ENCODE measurements around the gene GJA3.
A peak's percentile ranks its signal among the peaks of the same experiment; 100 is the strongest.

Gene GJA3

DNA sequence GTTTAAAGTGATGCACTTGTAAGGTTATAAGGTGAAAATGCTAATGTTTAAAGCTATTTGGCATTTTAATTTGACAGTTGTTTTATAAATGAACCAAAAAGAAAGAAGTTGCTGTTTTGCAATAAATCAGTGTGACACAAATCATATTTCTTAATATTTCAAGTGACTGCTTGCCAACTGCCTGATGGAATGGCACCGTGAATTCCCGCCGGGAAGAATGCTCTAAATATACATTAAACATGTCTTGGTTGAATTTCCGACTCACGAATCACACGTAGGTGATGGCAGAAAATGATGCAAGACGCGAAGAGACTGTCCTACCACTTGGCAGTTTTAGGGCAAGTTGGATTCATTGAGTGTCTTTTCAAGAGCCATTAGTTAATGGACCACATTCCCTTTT, 34.9 kb upstream of the GJA3 start:
- Histone ChIP-seq H3K79me2 (ENCODE audit: insufficient read depth, low read length) (no peaks in the 10 kb centered on the region), H3K9ac (ENCODE audit: low read length) (no peak overlapping the region), H3K4me1 (ENCODE audit: insufficient read depth, low read length, severe bottlenecking) (no peaks in the 10 kb centered on the region), H4K20me1 (ENCODE audit: insufficient read depth, low read length) (no peaks in the 10 kb centered on the region), H3K9me3 (ENCODE audit: low read length) (no peaks in the 10 kb centered on the region), H3K4me3 (ENCODE audit: low read depth, low read length, poor library complexity, severe bottlenecking) (no peak overlapping the region), H3K27ac (ENCODE audit: low read depth, low read length, poor library complexity, severe bottlenecking) (no peak overlapping the region), H3K4me2 (ENCODE audit: low read length) (no peak overlapping the region), H3F3A (ENCODE audit: insufficient read depth, low read length) (no peaks in the 10 kb centered on the region), H2AFZ (ENCODE audit: low read length) (no peak overlapping the region), H3K27me3 (ENCODE audit: insufficient read depth, low read length) (0 out of 2 replicates have a peak, but pooled peaks cover 6% of the 10 kb centered on the region), H3K36me3 (ENCODE audit: insufficient read depth, low read length) (no peaks in the 10 kb centered on the region), H3K9me2 (ENCODE audit: low read depth, low read length) (no peaks in the 10 kb centered on the region)
- TF ChIP-seq EZH2 (IDR thresholded peaks at IDR 0.05; ENCODE audit: borderline replicate concordance, low read length) = no peak
- TF ChIP-seq, protein P1, sequence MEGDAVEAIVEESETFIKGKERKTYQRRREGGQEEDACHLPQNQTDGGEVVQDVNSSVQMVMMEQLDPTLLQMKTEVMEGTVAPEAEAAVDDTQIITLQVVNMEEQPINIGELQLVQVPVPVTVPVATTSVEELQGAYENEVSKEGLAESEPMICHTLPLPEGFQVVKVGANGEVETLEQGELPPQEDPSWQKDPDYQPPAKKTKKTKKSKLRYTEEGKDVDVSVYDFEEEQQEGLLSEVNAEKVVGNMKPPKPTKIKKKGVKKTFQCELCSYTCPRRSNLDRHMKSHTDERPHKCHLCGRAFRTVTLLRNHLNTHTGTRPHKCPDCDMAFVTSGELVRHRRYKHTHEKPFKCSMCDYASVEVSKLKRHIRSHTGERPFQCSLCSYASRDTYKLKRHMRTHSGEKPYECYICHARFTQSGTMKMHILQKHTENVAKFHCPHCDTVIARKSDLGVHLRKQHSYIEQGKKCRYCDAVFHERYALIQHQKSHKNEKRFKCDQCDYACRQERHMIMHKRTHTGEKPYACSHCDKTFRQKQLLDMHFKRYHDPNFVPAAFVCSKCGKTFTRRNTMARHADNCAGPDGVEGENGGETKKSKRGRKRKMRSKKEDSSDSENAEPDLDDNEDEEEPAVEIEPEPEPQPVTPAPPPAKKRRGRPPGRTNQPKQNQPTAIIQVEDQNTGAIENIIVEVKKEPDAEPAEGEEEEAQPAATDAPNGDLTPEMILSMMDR (IDR thresholded peaks at IDR 0.05; ENCODE audit: low read length) = no peak

DNA sequence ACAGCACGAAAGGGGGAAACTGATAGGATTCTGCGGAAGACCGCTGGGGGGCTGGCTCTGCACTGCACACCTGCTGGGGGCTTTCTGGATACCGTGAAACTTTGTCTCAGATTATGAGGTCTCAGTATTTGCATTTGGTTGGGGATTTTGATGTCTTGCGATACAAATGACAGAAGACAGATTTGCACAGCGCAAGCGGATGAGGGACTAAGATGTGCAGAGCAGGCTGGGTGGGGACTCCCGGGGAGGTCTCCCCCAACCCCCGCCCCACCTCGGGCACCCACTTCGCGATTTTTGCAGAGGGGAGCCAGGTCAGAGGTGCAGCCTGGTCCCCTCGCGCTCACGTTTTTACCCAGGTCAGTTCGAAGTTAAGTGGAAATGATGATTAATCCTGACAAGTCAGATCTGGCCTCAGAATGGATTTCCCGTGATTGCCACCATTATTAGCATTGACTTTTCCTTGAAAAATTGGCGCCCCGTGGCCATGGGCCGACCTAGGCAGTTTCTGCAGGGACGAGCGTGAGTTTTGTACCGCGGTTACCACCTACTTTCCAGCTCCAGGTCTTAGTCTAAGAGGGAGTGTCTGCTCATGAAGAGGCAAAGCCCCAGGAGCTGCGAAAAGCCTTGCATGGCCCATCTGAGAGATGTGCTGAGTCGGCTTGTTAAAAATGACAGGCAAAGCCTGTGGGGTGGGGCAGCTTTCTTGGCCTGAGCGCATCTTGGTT, 33.2 kb upstream of the GJA3 start:
- no peak overlapping the region for H3K4me3 ChIP-seq (ENCODE audit: low read depth, low read length, poor library complexity, severe bottlenecking)
- no peaks in the 10 kb centered on the region for H3K9me3 ChIP-seq (ENCODE audit: low read length)
- TF ChIP-seq, protein P1 (IDR thresholded peaks at IDR 0.05; ENCODE audit: low read length) = no peak
- TF ChIP-seq EZH2 (IDR thresholded peaks at IDR 0.05; ENCODE audit: borderline replicate concordance, low read length) = no peak
- no peaks in the 10 kb centered on the region for H3K4me1 ChIP-seq (ENCODE audit: insufficient read depth, low read length, severe bottlenecking)
- H3K36me3 ChIP-seq (ENCODE audit: insufficient read depth, low read length) = no peaks in the 10 kb centered on the region
- no peak overlapping the region for H2AFZ ChIP-seq (ENCODE audit: low read length)
- H4K20me1 ChIP-seq (ENCODE audit: insufficient read depth, low read length) = no peaks in the 10 kb centered on the region
- H3F3A ChIP-seq (ENCODE audit: insufficient read depth, low read length) = no peaks in the 10 kb centered on the region
- 0 out of 2 replicates have a peak, but pooled peaks cover 6% of the 10 kb centered on the region for H3K27me3 ChIP-seq (ENCODE audit: insufficient read depth, low read length)
- H3K9me2 ChIP-seq (ENCODE audit: low read depth, low read length) = no peaks in the 10 kb centered on the region
- no peaks in the 10 kb centered on the region for H3K79me2 ChIP-seq (ENCODE audit: insufficient read depth, low read length)
- no peak overlapping the region for H3K9ac ChIP-seq (ENCODE audit: low read length)
- H3K4me2 ChIP-seq (ENCODE audit: low read length) = no peak overlapping the region; the same call in 1 of the 2 replicates
- H3K27ac ChIP-seq (ENCODE audit: low read depth, low read length, poor library complexity, severe bottlenecking) = no peak overlapping the region

DNA sequence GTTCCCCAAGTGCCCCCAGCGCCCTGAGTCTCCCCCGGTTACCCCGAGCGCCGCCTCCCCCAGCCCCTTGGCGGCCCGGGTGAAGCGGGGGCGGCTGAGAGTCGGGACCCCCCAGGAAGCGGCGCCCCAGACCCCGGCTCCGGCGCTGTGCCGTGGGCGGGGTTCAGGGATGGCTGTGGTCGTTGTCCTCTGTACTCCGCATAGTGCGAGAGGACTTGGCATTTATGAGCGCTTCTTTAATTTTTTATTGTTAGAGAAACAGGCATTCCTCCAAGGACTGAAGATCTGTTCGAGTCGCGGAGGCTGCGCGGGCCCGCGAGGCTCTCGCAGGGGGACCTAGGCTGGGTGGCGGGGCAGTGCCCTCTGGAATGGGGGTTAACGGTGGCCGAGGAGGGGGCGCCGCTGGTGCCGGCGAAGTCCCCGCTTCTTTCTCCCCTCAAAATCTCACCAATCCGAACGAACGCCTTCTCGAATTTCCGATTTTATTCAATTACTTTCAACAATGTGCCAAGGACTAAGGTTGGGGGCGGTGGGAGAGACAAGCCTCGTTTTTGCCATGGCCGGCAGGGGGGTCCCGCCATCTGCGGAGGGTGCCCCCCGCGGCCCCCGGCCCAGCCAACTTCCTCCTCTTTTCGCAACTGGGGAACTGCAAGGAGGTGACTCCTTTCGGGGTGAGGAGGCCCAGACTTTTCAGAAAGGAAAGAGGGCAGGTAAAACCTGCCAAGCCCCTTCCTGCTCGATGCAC, 32.5 kb upstream of the GJA3 start:
- no peak overlapping the region for H3K27ac ChIP-seq (ENCODE audit: low read depth, low read length, poor library complexity, severe bottlenecking)
- TF ChIP-seq, protein P1 (IDR thresholded peaks at IDR 0.05; ENCODE audit: low read length) = no peak
- peak; percentile 72; the same call in 1 of the 2 replicates for TF ChIP-seq EZH2 (IDR thresholded peaks at IDR 0.05; ENCODE audit: borderline replicate concordance, low read length)
- H3K9ac ChIP-seq (ENCODE audit: low read length) = no peak overlapping the region
- H2AFZ ChIP-seq (ENCODE audit: low read length) = no peak overlapping the region
- H3K4me1 ChIP-seq (ENCODE audit: insufficient read depth, low read length, severe bottlenecking) = no peaks in the 10 kb centered on the region
- no peak overlapping the region for H3K4me3 ChIP-seq (ENCODE audit: low read depth, low read length, poor library complexity, severe bottlenecking)
- H3K9me2 ChIP-seq (ENCODE audit: low read depth, low read length) = no peaks in the 10 kb centered on the region
- H3K4me2 ChIP-seq (ENCODE audit: low read length) = no peak overlapping the region; the same call in 1 of the 2 replicates
- no peaks in the 10 kb centered on the region for H3K9me3 ChIP-seq (ENCODE audit: low read length)
- no peaks in the 10 kb centered on the region for H3F3A ChIP-seq (ENCODE audit: insufficient read depth, low read length)
- 0 out of 2 replicates have a peak, but pooled peaks cover 6% of the 10 kb centered on the region for H3K27me3 ChIP-seq (ENCODE audit: insufficient read depth, low read length)
- no peaks in the 10 kb centered on the region for H4K20me1 ChIP-seq (ENCODE audit: insufficient read depth, low read length)
- H3K36me3 ChIP-seq (ENCODE audit: insufficient read depth, low read length) = no peaks in the 10 kb centered on the region
- no peaks in the 10 kb centered on the region for H3K79me2 ChIP-seq (ENCODE audit: insufficient read depth, low read length)

Data from OCI-LY1 (cell line).